Liver (tissue), 9 donors: ENCODE measurements around the gene RNF152. TPM values are rescaled to one million over a fixed set of nuclear protein-coding genes. Genes with fewer than 3 reads are reported as not detected.
A peak's percentile ranks its signal among the peaks of the same experiment; 100 is the strongest.

Source experiments
- DNase-seq: peaks from one replicate; pipeline ENCODE4 v3.0.0-alpha.2; 2017; ENCODE audit warnings: low spot score
- H3K27ac ChIP-seq, 2 donors: one replicate each; pipeline ENCODE4 v1.7.0; 2013; ENCODE audit warnings: inconsistent platforms in 2 of 2, low read length in 2 of 2, control low read depth in 1 of 2, low read depth in 1 of 2, mild to moderate bottlenecking in 1 of 2
- H3K27me3 ChIP-seq, 4 donors: one replicate each; pipeline versions ENCODE4 v1.6.1 to v1.7.0; 2013; ENCODE audit warnings: low read length in 3 of 4, inconsistent platforms in 1 of 4, mild to moderate bottlenecking in 1 of 4, moderate library complexity in 1 of 4; ENCODE audit not compliant: control insufficient read depth in 4 of 4, insufficient read depth in 4 of 4
- H3K36me3 ChIP-seq, 4 donors: one replicate each; pipeline versions ENCODE4 v1.6.1 to v1.7.0; 2013; ENCODE audit warnings: low read length in 3 of 4, mild to moderate bottlenecking in 3 of 4, low read depth in 1 of 4, moderate library complexity in 1 of 4; ENCODE audit not compliant: control insufficient read depth in 4 of 4, insufficient read depth in 3 of 4
- H3K4me1 ChIP-seq, 4 donors: one replicate each; pipeline versions ENCODE4 v1.6.1 to v1.7.0; 2013; ENCODE audit warnings: low read length in 3 of 4, mild to moderate bottlenecking in 3 of 4, moderate library complexity in 1 of 4; ENCODE audit not compliant: control insufficient read depth in 4 of 4, insufficient read depth in 4 of 4
- H3K4me3 ChIP-seq, 3 donors: one replicate each; pipeline versions ENCODE4 v1.6.1 to v1.7.0; 2013; ENCODE audit warnings: low read length in 3 of 3, control low read depth in 1 of 3, low read depth in 1 of 3, mild to moderate bottlenecking in 1 of 3
- H3K9ac ChIP-seq, 2 donors: one replicate each; pipeline ENCODE4 v1.7.0; 2013; ENCODE audit warnings: low read length in 2 of 2, mild to moderate bottlenecking in 2 of 2, moderate library complexity in 2 of 2, control low read depth in 1 of 2, low read depth in 1 of 2
- H3K9me3 ChIP-seq, 4 donors: one replicate each; pipeline versions ENCODE4 v1.6.1 to v1.7.0; 2013; ENCODE audit warnings: low read length in 3 of 4; ENCODE audit not compliant: control insufficient read depth in 4 of 4
- ATF3 ChIP-seq: IDR thresholded peaks from 2 replicates; pipeline ENCODE4 v1.6.1; 2016; ENCODE audit warnings: antibody characterized with exemption
- CTCF ChIP-seq: fragments of 150-350 bp; IDR thresholded peaks from 2 replicates; pipeline ENCODE4 v1.5.1; 2017; ENCODE audit warnings: improper control_type of control experiment, low read depth, low read length; ENCODE audit not compliant: missing input control
- EGR1 ChIP-seq, 2 donors: IDR thresholded peaks; 2 replicates each; pipeline ENCODE4 v1.6.1; 2016 to 2018; ENCODE audit warnings: antibody characterized with exemption in 2 of 2, low read depth in 2 of 2
- FOXA1 ChIP-seq: IDR thresholded peaks from 2 replicates; pipeline ENCODE4 v1.6.1; 2016; ENCODE audit warnings: antibody characterized with exemption
- FOXA2 ChIP-seq: IDR thresholded peaks from 2 replicates; pipeline ENCODE4 v1.6.1; 2016; ENCODE audit warnings: antibody characterized with exemption
- GABPA ChIP-seq, 2 donors: IDR thresholded peaks in 1 of 2; conservative IDR thresholded peaks in 1 of 2; 2 replicates each; pipeline ENCODE4 v1.6.1; 2016; ENCODE audit warnings: antibody characterized with exemption in 2 of 2, mild to moderate bottlenecking in 1 of 2, moderate library complexity in 1 of 2
- HNF4A ChIP-seq, 2 donors: conservative IDR thresholded peaks; 2 replicates each; pipeline ENCODE4 v1.6.1; 2016; ENCODE audit warnings: antibody characterized with exemption in 2 of 2, mild to moderate bottlenecking in 2 of 2
- HNF4G ChIP-seq: IDR thresholded peaks from 2 replicates; pipeline ENCODE4 v1.6.1; 2016; ENCODE audit warnings: antibody characterized with exemption
- JUND ChIP-seq, 2 donors: IDR thresholded peaks; 2 replicates each; pipeline ENCODE4 v1.6.1; 2016; ENCODE audit warnings: antibody characterized with exemption in 2 of 2
- NR2F2 ChIP-seq: IDR thresholded peaks from 2 replicates; pipeline ENCODE4 v1.6.1; 2016; ENCODE audit warnings: antibody characterized with exemption
- RAD21 ChIP-seq, 2 donors: IDR thresholded peaks; 2 replicates each; pipeline ENCODE4 v1.6.1; 2016; ENCODE audit warnings: antibody characterized with exemption in 2 of 2, mild to moderate bottlenecking in 2 of 2
- REST ChIP-seq: IDR thresholded peaks from 2 replicates; pipeline ENCODE4 v1.6.1; 2016; ENCODE audit warnings: antibody characterized with exemption, mild to moderate bottlenecking
- RXRA ChIP-seq, 2 donors: IDR thresholded peaks; 2 replicates each; pipeline ENCODE4 v1.6.1; 2017 to 2018; ENCODE audit warnings: antibody characterized with exemption in 2 of 2, mild to moderate bottlenecking in 1 of 2
- SP1 ChIP-seq: IDR thresholded peaks from 2 replicates; pipeline ENCODE4 v1.6.1; 2018; ENCODE audit warnings: antibody characterized with exemption, mild to moderate bottlenecking
- TAF1 ChIP-seq: conservative IDR thresholded peaks from 2 replicates; pipeline ENCODE4 v1.6.1; 2016; ENCODE audit warnings: antibody characterized with exemption, mild to moderate bottlenecking
- YY1 ChIP-seq: IDR thresholded peaks from 2 replicates; pipeline ENCODE4 v1.6.1; 2016; ENCODE audit warnings: antibody characterized with exemption, mild to moderate bottlenecking
- ZBTB33 ChIP-seq: IDR thresholded peaks from 2 replicates; pipeline ENCODE4 v1.6.1; 2016; ENCODE audit warnings: antibody characterized with exemption
- WGBS: extraction: QIAGEN DNeasy Blood & Tissue Kit; methylation state at CpG from one replicate; pipeline ENCODE4 v1.1.7; 2013; 5-methylcytosine and 5-hydroxymethylcytosine counted together
- polyA plus RNA-seq, 2 donors: library from polyadenylated mRNA; stranded (reverse) in 1 of 2; unstranded in 1 of 2; fragments of 200-250 nt in 1 of 2; fragments of >200 nt in 1 of 2; fragmentation: Nextera tagmentation in 1 of 2; extraction: Ambion mirVana in 1 of 2; gene quantifications; one replicate each; pipeline versions ENCODE4 v1.2.1 to v1.2.3, GENCODE V29; 2013 to 2015
- total RNA-seq, 2 donors: library from RNA; depleted of rRNA; stranded (reverse); fragments of >200 nt; gene quantifications; one replicate each; pipeline ENCODE4 v1.2.3, GENCODE V29; 2014
- TF ChIP-seq, protein P1 (sequence below): IDR thresholded peaks from 2 replicates; pipeline ENCODE4 v1.6.1; 2016; ENCODE audit warnings: antibody characterized with exemption
- donor health status: healthy.
- donor health status: healthy.
- donor health status: healthy.
- donor health status: healthy.
- donor health status: healthy.

RNF152 gene
- total and polyA plus RNA-seq, 4 donors = 6.8 to 115 (median 10.6) TPM

DNA sequence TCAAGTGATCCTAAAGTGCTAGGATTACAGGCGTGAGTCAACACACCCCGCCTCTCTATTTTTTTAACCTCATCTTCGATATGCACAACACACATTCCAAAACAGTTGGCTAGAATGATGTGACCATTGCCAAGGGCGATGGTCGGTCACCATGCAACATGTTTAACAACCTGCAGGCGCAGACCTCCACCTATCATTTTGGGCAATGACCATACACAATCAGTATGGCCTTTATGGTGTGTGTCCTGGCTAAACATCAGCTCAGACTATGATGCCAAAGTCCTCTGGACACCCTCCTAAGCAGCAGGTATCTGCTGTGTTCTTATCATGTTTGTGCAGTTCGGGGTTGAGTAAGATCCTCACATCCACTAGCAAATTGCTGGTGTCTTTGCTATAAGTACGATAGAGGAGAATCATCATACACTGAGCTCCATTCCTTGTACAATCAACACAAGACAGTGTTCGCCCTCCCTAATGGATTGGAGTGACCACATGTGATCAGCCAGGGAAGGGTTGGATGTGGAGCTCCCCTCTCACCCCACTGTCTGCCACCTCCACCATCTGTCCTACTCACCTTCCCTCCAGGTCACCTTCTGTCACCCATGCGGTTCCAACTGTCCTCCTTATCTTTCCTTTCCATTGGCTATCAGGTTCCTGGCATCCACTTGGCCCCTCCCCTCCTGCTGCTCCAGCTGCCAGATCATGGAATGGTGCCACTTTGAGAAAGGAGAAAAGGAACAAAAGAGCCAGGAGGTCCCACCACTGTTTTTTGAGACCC is 7.9 kb upstream of the RNF152 start:
- H3K4me3 ChIP-seq = no peak overlapping the region
- H3K9me3 ChIP-seq = no peaks in the 10 kb centered on the region
- no peak overlapping the region for H3K9ac ChIP-seq
- 43% methylated on average over 10 of the region's 10 CpGs for WGBS
- H3K36me3 ChIP-seq = no peaks in the 10 kb centered on the region
- peaks cover 5 to 26% (median 20%) of the 10 kb centered on the region in 4 donors for H3K4me1 ChIP-seq
- no peaks in the 10 kb centered on the region for H3K27me3 ChIP-seq
- no peak for TF ChIP-seq ATF3
- TF ChIP-seq, protein P1, sequence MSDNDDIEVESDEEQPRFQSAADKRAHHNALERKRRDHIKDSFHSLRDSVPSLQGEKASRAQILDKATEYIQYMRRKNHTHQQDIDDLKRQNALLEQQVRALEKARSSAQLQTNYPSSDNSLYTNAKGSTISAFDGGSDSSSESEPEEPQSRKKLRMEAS = no peak
- no peak for TF ChIP-seq ZBTB33
- no peak for TF ChIP-seq FOXA1
- peak; percentile 35 for TF ChIP-seq SP1
- peak in 1 of 2 donors; percentile 13 for TF ChIP-seq JUND (IDR thresholded peaks at IDR 0.05)
- TF ChIP-seq REST = peak; percentile 22
- TF ChIP-seq NR2F2 = no peak
- TF ChIP-seq CTCF = no peak
- TF ChIP-seq TAF1 = no peak
- peak in 1 of 2 donors; percentile 59 for TF ChIP-seq RXRA (IDR thresholded peaks at IDR 0.05)
- no peak for TF ChIP-seq FOXA2
- peak; percentile 59 for TF ChIP-seq YY1
- no peak for TF ChIP-seq GABPA (IDR thresholded peaks at IDR 0.05 in 1 of 2, conservative IDR thresholded peaks at IDR 0.05 in 1 of 2)
- TF ChIP-seq HNF4A (conservative IDR thresholded peaks at IDR 0.05) = peak; percentile 71 to 81
- peak in 1 of 2 donors; percentile 22 for TF ChIP-seq RAD21 (IDR thresholded peaks at IDR 0.05)
- no peak for TF ChIP-seq EGR1 (IDR thresholded peaks at IDR 0.05; ENCODE audit: low read depth in 2 of 2)
- TF ChIP-seq HNF4G = no peak
- DNase-seq = no peak
- no peak overlapping the region for H3K27ac ChIP-seq
